Measurements from ENCODE around the gene PRDX2. TPM values are rescaled to one million over a fixed set of nuclear protein-coding genes. Genes with fewer than 3 reads are reported as not detected.
A peak's percentile ranks its signal among the peaks of the same experiment; 100 is the strongest.

The PRDX2 gene
- total and polyA plus RNA-seq, 2 experiments from 2014 or later = 497 to 581 TPM

DNA sequence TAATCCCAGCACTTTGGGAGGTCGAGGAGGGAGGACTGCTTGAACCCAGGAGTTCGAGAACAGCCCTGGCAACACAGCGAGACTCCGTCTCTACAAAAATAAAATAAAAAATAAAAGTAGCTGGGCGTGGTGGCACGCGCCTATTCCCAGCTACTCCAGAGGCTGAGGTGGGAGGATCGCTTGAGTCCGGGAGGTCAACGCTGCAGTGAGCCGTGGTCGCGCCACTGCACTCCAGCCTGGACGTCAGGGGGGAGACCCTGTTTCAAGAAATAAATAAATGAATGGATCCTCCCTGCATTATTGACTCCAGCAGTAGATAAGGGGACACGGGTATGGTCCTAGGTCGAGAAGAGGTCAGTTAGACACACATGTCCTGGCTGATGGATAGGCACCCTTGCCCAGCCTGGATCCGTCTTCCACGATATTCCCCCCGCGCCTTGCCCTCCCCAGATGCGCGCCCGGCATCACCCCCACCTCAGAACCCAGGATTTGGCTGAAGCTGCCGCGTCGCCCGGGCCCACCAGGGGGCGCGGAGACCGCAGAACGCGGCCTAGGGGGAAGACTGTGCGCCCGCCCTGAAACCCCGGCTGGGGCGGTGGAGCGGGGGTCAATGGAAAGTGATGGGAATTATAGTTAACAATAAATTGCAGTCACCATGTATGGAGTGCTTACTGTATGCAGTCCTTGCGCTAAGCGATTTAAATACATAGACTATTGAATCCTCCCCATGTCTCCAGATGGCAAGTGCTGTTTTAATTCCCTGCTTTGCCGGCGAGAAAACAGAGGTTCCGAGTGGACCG lies 24.2 kb downstream of the PRDX2 start:
- H3K4me1 ChIP-seq (ENCODE audit: insufficient read depth) = peaks cover 25% of the 10 kb centered on the region
- H2AFZ ChIP-seq = peak overlapping the region; percentile 46
- DNase-seq (ENCODE audit: low spot score) = peak; percentile 91

DNA sequence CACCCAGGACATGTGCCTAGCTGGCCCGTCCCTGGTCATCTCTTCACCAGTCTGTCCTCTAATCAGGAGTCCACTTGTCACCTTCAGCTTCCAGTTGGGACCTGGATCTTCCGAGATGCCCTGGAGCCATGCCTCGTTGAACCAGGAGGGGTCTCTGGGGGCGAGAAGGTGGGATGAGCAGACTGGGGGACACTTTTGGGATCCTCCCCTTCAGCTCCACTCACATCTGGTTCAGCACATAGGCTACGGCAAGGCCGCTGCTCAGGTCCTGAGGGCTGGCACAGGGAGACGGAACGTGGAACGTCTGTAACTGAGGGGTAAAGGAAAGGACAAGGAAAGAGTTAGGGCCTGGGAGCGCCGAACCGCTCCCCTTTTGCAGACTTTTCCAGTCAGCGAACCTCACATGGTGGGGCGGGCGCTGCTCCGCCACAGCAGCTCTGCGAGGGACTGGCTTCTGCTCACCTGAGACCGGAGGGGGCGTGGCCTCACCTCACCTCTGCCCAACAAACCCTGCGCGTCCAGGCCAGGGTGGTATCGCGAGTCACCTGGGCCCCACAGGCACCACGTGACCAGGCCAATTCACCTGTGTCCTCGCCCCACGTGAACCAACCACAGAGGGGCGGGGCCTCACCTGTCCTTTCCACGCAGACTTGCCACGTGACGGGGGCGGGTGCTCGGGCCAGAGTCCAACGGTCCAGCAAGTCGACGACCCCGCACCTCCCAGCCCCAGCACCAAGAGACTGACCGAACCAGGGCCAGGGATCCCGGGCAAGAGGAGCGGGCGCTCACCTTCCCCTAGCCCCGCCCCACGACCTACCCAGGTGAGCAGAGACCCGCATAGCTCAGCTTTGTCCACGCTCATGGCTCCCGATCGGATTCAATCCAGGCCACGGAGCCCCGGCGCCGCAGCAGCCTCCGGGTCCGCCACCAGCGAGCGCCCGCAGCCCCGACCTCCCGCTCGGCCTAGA lies 26.7 kb downstream of the PRDX2 start, which contains the start of gene HOOK2:
TSS of gene HOOK2 (minus strand) at position 965 of the 968 bp plus-strand sequence. CDS start at position 862, 103 bp downstream.
- Histone ChIP-seq H3K36me3 (replicated peaks; ENCODE audit: insufficient read depth, low read depth) (no peaks in the 10 kb centered on the region), H3K9me3 (ENCODE audit: low read depth) (no peaks in the 10 kb centered on the region), H3K4me2 (peak within 1 kb of the TSS; percentile 86), H3K79me2 (peaks cover 17% of the 10 kb centered on the region), H3K27ac (peak within 1 kb of the TSS; percentile 97), H2AFZ (peak within 1 kb of the TSS; percentile 16), H3K4me3 (peak within 1 kb of the TSS; percentile 51), H3K9me2 (replicated peaks; ENCODE audit: insufficient read depth) (no peaks in the 10 kb centered on the region), H3K4me1 (ENCODE audit: insufficient read depth) (peaks cover 18% of the 10 kb centered on the region), H4K20me1 (ENCODE audit: insufficient read depth, poor library complexity, severe bottlenecking) (no peaks in the 10 kb centered on the region), H3K27me3 (no peaks in the 10 kb centered on the region)
- peak; percentile 98 for DNase-seq (ENCODE audit: low spot score)
- no peak for TF ChIP-seq EZH2phosphoT487 (IDR thresholded peaks at IDR 0.05; ENCODE audit: low read depth, severe bottlenecking, unreplicated experiment)
- TF ChIP-seq, protein P1, sequence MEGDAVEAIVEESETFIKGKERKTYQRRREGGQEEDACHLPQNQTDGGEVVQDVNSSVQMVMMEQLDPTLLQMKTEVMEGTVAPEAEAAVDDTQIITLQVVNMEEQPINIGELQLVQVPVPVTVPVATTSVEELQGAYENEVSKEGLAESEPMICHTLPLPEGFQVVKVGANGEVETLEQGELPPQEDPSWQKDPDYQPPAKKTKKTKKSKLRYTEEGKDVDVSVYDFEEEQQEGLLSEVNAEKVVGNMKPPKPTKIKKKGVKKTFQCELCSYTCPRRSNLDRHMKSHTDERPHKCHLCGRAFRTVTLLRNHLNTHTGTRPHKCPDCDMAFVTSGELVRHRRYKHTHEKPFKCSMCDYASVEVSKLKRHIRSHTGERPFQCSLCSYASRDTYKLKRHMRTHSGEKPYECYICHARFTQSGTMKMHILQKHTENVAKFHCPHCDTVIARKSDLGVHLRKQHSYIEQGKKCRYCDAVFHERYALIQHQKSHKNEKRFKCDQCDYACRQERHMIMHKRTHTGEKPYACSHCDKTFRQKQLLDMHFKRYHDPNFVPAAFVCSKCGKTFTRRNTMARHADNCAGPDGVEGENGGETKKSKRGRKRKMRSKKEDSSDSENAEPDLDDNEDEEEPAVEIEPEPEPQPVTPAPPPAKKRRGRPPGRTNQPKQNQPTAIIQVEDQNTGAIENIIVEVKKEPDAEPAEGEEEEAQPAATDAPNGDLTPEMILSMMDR (IDR thresholded peaks at IDR 0.05; ENCODE audit: poor library complexity) = no peak
- TF ChIP-seq EZH2 (IDR thresholded peaks at IDR 0.05; ENCODE audit: borderline replicate concordance) = no peak
- 26% methylated on average over 34 of the region's 58 CpGs for WGBS (ENCODE audit: low lambda C conversion rate, missing lambda C conversion rate)

More for the DNA sequence above, 24.2 kb downstream of the PRDX2 start:
- peak overlapping the region; percentile 96 for H3K27ac ChIP-seq
- H3K9me3 ChIP-seq (ENCODE audit: low read depth) = no peaks in the 10 kb centered on the region
- WGBS (ENCODE audit: low lambda C conversion rate, missing lambda C conversion rate) = 16% methylated on average over 43 of the region's 43 CpGs
- peak overlapping the region; percentile 98 for H3K4me2 ChIP-seq
- no peaks in the 10 kb centered on the region for H4K20me1 ChIP-seq (ENCODE audit: insufficient read depth, poor library complexity, severe bottlenecking)
- TF ChIP-seq, protein P1 (IDR thresholded peaks at IDR 0.05; ENCODE audit: poor library complexity) = peak; percentile 98
- no peak for TF ChIP-seq EZH2 (IDR thresholded peaks at IDR 0.05; ENCODE audit: borderline replicate concordance)
- no peaks in the 10 kb centered on the region for H3K27me3 ChIP-seq
- H3K36me3 ChIP-seq (replicated peaks; ENCODE audit: insufficient read depth, low read depth) = no peaks in the 10 kb centered on the region
- H3K9me2 ChIP-seq (replicated peaks; ENCODE audit: insufficient read depth) = no peaks in the 10 kb centered on the region
- peak overlapping the region; percentile 59 for H3K4me3 ChIP-seq
- peaks cover 17% of the 10 kb centered on the region for H3K79me2 ChIP-seq

DNA sequence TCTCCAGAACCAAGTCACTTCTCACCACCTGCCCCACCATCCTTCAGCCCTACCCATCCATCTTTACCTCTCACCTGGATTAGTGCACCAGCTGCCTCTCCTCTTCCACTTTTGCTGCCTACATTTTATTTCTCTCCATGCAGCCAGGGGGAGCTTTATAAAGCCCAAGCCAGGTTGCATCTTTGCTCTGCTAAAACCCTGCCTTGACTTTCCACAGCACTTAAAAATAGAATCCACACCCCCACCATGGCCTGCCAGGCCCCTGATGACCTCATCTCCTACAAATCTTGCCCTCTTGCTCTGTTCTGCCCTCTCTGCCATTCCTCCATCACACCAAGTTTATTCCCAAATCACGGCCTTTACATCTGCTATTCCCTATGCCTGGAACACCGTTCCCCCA lies 28.0 kb downstream of the PRDX2 start:
- Histone ChIP-seq H2AFZ (no peak overlapping the region), H3K27me3 (no peaks in the 10 kb centered on the region), H3K4me3 (no peak overlapping the region), H3K79me2 (peaks cover 17% of the 10 kb centered on the region), H3K27ac (no peak overlapping the region), H4K20me1 (ENCODE audit: insufficient read depth, poor library complexity, severe bottlenecking) (no peaks in the 10 kb centered on the region), H3K9me3 (ENCODE audit: low read depth) (no peaks in the 10 kb centered on the region), H3K36me3 (replicated peaks; ENCODE audit: insufficient read depth, low read depth) (no peaks in the 10 kb centered on the region), H3K4me2 (no peak overlapping the region), H3K4me1 (ENCODE audit: insufficient read depth) (peaks cover 5% of the 10 kb centered on the region), H3K9me2 (replicated peaks; ENCODE audit: insufficient read depth) (no peaks in the 10 kb centered on the region)
- TF ChIP-seq, protein P1 (IDR thresholded peaks at IDR 0.05; ENCODE audit: poor library complexity) = peak; percentile 25
- TF ChIP-seq EZH2 (IDR thresholded peaks at IDR 0.05; ENCODE audit: borderline replicate concordance) = no peak
- WGBS (ENCODE audit: low lambda C conversion rate, missing lambda C conversion rate) = 85% methylated on average over 2 of the region's 2 CpGs
- DNase-seq (ENCODE audit: low spot score) = no peak

Data from hepatocyte (in vitro differentiated cells).